Endometrial microvascular endothelial cells (primary cell): Measurements from ENCODE around the gene PTAFR. TPM values are rescaled to one million over a fixed set of nuclear protein-coding genes. Genes with fewer than 3 reads are reported as not detected.

Experiments used
- in situ Hi-C: cut with HindIII; loops from 2 replicates; pipeline ENCODE4 v1.10.0; 2017; ENCODE audit warnings: low sequenced_read_pairs, low pct_unique_long_range_greater_than_20kb; ENCODE audit errors: inconsistent ontology term
- total RNA-seq: library from RNA; depleted of rRNA; stranded (reverse); fragments of >200 nt; gene quantifications from one replicate; pipeline ENCODE4 v1.2.3, GENCODE V29; 2015; ENCODE audit errors: inconsistent ontology term

PTAFR gene
- total RNA-seq, 1 donor from 2014 or later: 0.09 TPM

DNA sequence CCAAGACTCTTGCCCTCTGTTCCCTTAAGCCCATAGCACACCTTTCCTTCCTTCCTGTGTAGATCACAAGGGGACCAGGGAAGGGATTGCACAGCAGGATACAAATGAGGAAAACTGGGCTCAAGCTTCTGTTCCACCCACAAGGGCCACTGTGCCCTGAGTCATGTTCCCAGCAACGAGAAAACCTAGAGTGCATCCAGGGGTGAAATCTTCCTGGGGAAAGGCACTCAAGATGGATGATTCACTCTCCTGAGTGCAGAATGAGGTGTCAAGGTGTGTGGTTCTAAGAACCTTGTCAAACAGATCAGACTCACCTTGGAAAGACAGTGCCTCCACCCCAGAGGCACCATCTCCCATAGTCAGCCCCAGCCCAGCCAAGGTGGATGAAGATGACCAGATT is 47.3 kb downstream of the PTAFR start:
- in situ Hi-C loops: no loop called here

DNA sequence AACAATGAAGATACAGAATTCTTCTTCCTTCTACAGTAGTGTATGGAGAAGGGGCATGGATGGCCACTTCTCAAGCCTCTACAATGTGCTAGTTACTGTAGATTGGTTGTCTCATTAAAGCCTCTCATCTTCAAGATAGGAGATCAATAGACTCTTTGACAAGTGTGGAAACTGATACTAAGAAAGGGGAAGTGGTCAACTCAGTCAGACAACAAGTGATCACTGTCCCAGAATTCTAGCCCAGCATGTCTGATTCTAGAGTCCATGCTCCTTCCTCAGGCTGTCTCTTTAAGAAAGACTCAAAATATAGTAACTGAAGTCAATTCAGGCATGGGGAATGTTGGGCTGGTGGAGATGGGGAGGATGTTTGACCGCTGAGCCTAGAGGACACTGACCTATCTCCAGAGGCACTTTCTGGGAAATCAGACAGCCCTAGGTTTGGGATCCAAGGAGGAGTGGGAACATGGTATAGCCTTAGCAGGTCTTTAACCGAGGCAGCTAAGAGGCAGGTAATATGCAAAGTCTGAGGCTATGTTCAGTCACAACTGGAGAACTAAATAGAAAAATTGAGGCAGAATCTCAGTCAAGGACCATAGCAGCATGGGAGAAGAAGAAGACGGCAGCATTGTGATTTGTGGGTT is 48.8 kb downstream of the PTAFR start:
- in situ Hi-C loops: no loop called here

DNA sequence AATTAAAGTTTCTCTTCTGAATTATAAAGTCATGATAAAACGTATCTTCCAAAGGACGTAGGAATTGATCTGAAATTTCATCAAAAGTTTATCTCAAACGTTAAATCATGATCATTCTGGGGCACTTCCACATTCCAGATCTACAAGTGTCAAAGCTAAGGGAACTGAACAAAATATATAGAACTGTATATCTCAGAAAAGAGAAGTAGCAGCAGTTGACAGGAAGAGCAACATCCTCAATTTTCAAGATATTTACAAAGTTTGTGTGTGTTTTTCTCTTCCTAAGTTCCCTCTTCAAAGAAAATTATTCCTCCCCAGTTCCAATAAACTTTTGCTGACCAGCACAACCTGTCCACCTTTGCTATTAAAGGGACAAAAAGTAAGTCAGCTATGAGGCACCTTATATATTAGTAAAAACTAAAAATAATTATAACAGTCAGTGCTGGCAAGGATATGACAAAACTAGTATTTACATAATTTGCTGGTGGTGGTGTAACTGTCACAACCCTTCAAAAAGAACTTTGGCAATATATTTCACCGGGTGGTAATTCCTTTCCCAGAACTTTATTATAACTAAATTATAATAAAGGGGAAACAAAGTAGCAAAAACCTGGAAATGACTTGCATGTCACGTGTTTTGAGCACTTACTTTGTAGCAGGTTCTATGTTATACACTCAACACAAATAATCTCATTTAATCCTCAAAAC is 49.6 kb downstream of the PTAFR start:
- in situ Hi-C loops: no loop called here

DNA sequence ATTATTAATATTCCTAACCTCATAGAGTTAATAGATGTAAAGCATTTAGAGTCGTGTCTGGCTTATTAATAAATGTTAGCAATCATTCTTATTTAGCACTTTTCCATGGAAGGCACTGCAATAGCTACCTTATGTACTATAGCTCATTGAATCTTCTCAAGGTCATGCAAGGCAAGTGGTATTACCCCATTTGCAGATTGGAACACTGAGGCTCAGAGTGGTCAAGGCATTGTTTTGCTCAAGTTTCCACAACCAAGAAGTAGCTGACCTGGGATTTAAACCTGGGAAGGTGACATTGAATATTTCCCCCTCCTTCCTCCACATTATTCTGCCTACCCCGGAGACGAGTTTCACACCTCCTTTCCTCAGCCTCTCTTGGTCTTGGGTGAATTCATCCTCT is 50.3 kb downstream of the PTAFR start:
- in situ Hi-C loops: no loop called here

DNA sequence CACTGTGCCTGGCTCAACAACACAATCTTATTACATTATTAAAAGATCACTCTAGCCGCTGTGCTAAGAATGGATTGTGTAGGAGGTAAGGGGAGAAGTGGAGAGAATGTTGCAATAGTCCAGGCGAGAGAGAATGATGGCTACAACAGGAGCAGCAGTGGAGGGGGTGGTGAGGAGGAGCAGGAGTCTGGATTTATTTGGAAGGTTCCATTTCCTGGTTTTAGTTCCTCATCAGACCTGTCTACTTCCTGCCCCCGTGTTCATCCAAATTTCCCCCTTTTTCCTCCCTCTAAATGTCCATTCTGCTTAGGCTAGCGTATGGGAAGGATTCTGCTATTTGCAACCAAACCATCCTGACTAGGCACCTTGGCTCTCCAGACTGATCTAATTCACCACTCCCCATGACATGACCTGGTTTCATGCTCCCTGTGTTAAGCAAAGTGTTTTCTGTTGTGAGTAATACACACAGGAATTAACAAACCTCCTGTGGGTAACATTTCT is 53.0 kb downstream of the PTAFR start:
- in situ Hi-C loops: no loop called here

DNA sequence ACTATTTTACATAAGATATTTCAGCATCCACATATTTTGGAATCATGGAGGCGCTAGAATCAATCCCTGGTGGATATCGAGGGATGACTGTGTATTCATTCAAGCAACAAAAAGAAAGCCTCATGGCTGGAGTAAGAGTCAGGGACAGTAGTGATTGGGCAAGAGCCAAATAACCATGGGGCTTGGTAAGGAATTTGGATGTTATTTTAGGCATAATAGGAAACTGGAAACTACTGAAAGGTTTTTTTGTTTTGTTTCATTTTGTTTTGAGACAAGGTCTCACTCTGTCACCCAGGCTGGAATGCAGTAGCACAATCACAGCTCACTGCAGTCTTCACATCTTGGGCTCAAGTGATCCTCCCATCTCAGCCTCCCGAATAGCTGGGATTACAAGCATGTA is 54.3 kb downstream of the PTAFR start:
- in situ Hi-C loops: no loop called here

DNA sequence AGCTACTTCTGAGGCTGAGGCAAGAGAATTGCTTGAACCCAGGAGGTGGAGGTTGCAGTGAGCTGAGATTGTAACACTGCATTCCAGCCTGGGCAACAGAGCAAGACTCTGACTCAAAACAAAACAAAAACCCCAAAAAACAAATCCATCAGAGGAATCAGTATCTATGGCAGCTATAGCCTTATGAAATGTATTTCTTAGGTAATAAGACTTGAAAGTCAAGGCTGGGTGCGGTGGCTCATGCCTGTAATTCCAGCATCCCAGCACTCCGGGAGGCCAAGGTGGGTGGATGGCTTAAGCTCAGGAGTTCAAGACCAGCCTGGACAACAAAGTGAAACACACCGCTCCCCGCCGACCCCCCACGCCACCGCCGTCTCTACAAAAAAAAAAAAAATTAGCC is 56.9 kb downstream of the PTAFR start:
- in situ Hi-C loops: no loop called here

DNA sequence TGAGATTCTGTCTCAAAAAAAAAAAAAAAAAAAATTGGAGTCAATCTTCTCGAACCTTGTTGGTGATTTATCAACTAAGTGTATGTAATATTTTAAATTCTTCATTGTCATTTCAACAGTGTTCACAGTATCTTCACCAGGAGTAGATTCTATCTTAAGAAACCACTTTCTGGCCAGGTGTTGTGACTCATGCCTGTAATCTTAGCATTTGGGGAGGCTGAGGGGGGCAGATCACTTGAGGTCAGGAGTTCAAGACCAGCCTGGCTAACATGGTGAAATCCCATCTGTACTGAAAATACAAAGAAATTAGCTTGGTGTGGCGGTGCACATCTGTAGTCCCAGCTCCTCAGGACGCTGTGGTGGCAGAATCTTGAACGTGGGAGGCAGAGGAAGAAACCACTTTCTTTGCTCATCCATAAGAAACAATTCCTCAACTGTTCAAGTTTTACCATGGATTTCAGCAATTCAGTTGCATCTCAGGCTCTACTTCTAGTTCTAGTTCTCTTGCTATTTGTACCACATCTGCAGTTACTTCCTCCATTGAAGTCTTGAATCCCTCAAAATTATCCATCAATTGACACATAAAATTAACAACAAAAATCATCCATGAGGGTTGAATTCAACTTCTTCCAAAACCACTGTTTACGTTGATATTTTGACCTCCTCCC is 57.7 kb downstream of the PTAFR start:
- in situ Hi-C loops: no loop called here

DNA sequence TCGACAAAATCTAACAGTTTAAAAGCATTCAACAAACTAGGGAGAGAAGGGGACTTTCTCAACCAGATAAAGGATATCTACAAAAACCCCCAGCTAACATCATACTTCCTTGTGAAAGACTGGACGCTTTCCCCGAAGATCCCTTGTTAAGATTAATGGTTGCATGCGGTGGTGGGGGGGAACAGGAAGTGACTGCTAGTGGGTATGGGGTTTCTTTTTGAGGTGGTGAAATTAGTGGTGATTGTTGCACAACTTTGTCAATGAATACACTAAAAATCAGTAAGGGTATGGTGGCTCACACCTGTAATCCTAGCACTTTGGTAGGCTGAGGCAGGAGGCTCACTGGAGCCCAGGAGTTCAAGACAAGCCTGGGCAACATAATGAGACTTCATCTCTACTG is 61.2 kb downstream of the PTAFR start:
- in situ Hi-C loops: no loop called here

DNA sequence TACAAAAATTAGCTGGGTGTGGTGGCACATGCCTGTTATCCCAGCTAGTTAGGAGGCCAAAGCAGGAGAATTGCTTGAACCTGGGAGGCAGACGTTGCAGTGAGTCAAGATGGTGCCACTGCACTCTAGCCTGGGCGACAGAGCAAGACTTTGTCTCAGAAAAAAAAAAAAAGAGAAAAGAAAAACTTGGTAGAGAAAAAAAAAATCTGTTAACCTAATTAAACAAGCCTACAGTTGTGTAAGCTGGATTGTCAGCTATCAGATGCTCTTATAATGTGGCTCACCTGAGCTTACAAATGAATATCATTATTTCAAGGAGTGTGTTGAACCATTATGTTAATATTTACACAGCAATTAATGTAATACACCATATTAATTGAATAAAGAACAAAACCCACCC is 61.6 kb downstream of the PTAFR start:
- in situ Hi-C loops: no loop called here

DNA sequence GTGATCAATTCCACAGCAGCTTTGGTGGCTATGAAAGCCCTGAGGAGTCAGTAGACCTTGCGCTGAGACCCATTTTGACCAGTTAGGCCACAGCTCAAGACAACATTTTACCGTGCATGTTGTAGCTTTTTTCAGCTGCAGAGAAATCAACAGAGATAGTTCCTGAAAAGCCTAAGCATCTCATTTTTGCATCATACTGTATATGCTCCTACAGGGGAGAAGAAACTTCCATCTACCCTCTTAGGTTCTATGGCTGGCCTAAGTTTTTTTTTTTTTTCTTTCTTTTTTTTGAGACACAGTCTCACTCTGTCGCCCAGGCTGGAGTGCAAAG is 63.3 kb downstream of the PTAFR start:
- in situ Hi-C loops: no loop called here

DNA sequence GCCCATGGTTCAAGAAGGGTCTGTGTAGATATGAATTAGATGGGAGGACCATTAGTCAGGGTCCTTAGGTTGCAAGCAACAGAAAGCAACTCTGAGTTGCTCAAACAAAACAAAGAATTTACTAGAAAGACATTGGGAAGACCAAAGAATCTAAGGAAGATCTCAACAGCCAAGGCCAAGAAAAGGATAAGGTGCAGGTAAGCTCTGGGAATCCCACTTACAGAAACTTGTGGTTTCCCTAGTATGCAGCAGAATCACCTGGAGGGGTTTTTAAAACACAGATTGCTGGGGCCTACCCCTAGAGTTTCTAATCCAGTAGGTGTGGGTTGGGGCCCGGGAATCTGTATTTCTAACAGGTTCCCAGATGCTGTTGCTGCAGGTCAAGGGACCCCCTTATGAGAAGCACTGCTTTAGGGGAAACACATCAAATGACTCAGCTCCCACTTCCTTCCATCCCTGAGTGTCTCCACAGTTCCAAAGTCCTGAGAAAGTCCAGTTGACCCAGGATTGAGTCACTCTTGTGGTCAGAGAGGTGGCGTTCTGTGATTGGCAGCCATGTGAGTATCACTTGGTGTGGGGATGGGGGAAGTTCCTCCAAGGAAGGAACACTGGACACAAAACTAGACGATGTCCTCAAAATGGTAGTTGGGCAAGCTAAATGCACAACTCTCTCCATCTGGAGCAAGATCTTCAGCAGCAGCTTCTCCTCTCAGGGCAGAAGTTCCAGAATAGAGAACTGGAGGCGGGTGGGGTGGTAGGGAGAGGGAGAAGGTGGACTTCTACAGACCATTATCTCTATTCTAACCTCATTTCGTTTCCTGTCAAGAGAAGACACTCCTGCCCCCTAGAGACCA is 63.9 kb downstream of the PTAFR start:
- in situ Hi-C loops: no loop called here

DNA sequence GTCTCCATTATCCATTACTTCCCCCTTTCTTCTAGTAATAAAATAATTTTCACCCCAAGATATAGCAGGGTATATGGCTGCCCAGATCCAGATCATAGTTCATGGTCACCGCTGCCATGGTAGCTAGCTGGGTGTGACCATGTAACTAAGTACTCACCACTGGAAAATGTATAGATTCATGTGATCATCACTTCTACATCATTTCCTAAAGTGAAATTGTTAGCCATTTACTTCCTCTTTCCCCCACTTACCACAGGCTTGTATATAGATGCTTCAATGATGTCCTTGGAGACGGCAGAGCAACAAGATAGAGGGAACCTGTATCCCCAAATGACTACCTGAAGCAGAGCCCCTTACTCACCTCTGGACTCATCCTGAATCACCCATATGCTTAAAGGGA is 65.3 kb downstream of the PTAFR start:
- in situ Hi-C loops: no loop called here

DNA sequence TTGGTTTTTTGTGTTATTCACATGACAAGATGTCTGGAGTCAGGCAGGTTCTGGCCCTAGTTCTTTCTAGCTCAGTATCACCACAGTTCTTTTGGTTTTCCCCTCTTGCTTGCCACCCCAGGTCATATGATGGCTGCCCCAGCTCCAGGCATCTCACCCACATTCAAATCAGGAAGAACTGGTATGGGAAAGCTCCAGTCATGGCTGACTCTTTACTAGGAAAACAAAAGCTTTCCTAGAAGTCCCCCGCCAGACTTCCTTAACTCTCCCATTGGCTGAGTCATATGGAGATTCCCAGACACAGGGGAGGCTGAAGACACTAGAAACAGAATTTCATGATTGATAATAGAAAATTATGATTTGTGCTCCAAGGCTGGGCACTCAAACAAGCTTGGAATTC is 65.9 kb downstream of the PTAFR start:
- in situ Hi-C loops: no loop called here

DNA sequence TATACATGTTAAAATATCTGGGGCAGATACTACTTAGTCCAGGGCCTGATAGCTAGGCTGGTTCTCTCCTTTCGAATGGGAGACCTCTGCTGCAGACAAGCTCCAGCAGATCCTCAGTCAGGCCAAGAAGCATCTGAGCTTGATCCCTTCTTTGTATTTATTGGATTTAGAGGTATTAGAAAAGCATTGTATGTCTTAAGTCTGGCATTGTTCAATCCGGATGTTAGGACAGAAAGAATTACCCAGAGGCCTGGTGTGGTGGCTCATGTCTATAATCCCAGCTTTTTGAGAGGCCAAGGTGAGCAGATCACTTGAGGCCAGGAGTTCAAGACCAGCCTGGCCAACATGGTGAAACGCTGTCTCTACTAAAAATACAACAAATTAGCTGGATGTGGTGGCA is 66.9 kb downstream of the PTAFR start:
- in situ Hi-C loops: no loop called here

DNA sequence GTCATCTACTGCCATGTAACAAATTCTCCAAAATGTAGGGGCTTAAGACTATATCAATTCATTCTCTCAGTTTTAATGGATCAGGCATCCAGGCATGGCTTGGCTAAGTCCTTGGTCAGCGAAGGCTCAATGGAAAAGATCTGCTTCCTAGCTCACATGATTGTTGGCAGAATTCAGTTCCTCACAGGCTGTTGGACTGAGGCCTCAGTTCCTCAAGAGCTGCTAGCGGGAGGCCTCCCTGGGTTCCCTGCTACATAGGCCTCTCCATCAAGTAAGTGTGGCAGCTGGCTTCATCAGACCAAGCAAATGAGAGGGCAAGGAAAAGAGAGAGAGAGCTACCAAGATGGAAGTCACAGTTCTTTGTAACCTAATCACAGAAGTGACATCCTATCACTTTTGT is 68.5 kb downstream of the PTAFR start:
- in situ Hi-C loops: no loop called here

DNA sequence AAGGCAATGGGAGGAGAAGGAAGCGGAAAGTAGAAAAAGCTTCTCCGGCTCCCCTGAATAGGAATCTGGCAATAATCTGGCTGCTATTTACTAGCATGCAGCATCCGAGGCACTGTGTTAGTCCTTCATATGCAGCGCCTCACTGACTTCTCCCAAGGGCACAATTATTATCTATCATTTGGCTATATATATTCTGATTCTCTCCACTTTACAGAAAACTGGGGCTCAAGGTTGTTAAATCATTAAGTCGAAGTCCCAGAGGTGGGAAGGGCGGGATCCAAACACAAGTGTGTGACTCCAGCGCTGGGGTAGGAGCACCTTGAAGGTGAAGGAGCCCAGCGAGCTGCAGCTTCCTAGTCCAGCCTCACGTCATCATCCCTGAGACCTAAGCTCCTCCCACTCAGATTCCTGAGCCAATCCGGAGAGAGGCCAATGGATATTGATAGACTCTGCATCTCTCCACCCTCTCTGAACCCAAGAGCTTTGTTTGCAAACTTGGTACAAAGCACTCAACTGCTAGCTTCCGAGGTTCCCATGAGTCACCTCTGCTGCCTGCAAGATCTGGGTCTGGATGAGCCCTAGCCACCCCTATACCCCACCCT is 71.5 kb downstream of the PTAFR start:
- in situ Hi-C loops: no loop called here

DNA sequence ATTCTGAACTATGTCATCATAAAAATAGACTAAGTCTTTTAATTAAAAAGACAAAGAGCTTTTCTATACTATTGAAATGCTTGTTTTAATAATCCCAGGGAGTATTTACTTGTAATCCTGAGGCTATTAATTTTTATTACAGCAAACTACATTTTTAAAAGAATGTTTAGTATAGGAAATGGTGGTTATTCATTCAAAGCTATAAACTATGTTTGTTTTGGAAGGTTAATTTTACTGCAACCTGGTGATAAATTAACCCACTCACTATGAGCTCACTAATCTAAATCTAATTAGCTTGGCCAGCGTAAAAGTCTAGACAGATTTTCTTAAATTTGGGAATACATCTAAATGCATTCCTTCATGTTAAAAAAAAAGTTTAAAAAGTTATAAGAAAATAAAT is 74.3 kb downstream of the PTAFR start:
- in situ Hi-C loops: no loop called here
